Activated naive CD8-positive, alpha-beta T cell treated with anti-CD3 and anti-CD28 coated beads, Interleukin-2, amount 50 U/mL, for 24 hours (primary cell): Measurements from ENCODE around the gene GALNT18.
A peak's percentile ranks its signal among the peaks of the same experiment; 100 is the strongest.

Experiments used
- ATAC-seq: fragments of 150-1000 bp; cut with Tn5 transposase; one replicate; pipeline ENCODE4 v1.10.0; 2021
- DNase-seq: peaks from one replicate; pipeline ENCODE4 v3.0.0; 2021
- H3K27ac Mint-ChIP-seq: one replicate; pipeline ENCODE4 v1.8.0; 2021; ENCODE audit warnings: mild to moderate bottlenecking, mixed read lengths
- H3K27me3 Mint-ChIP-seq: one replicate; pipeline ENCODE4 v1.8.0; 2021; ENCODE audit warnings: mixed read lengths
- H3K36me3 Mint-ChIP-seq: one replicate; pipeline ENCODE4 v1.8.0; 2021; ENCODE audit warnings: low read depth, mixed read lengths
- H3K4me1 Mint-ChIP-seq: one replicate; pipeline ENCODE4 v1.8.0; 2021; ENCODE audit warnings: mixed read lengths
- H3K4me3 Mint-ChIP-seq: one replicate; pipeline ENCODE4 v1.8.0; 2021; ENCODE audit warnings: mild to moderate bottlenecking, moderate library complexity, mixed read lengths
- H3K9me3 Mint-ChIP-seq: one replicate; pipeline ENCODE4 v1.8.0; 2021; ENCODE audit warnings: mixed read lengths

GALNT18 gene

DNA sequence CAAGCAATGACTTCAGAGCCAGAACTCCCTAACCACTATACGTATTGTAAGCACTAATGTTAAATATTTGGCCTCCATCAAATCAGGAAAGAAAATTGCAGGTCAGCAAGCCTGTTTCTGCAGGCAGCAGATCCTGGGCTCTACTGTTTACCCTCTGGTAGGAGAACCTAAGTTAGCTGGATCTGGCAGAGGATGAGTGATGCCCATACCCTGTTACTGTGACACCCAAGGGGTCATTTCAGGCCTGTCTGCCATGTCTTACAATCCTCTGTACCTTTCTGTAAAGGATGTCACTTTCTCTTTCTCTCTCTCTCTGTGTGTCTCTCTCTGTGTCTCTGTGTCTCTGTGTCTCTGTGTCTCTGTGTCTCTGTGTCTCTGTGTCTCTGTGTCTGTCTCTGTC, 375.6 kb downstream of the GALNT18 start:
- Mint-ChIP-seq H3K4me3 (no peak overlapping the region), H3K4me1 (peaks cover 16% of the 10 kb centered on the region), H3K36me3 (no peaks in the 10 kb centered on the region), H3K27me3 (peaks cover 3% of the 10 kb centered on the region), H3K9me3 (peaks cover 11% of the 10 kb centered on the region), H3K27ac (no peak overlapping the region)
- ATAC-seq (no peak), DNase-seq (no peak)

- Mint-ChIP-seq H3K27ac (no peak overlapping the region), H3K4me1 (peaks cover 16% of the 10 kb centered on the region), H3K9me3 (peaks cover 14% of the 10 kb centered on the region), H3K4me3 (no peak overlapping the region), H3K27me3 (peaks cover 3% of the 10 kb centered on the region), H3K36me3 (no peaks in the 10 kb centered on the region)
- DNase-seq = no peak
- no peak for ATAC-seq
Observed at GRCh38 chr11:11245453-11245852, 376.4 kb downstream of the GALNT18 start.

GRCh38 chr11:11244470-11245080, 377.2 kb downstream of the GALNT18 start:
- Mint-ChIP-seq H3K4me1 (peaks cover 16% of the 10 kb centered on the region), H3K4me3 (no peak overlapping the region), H3K9me3 (peaks cover 14% of the 10 kb centered on the region), H3K27me3 (peaks cover 3% of the 10 kb centered on the region), H3K27ac (no peak overlapping the region), H3K36me3 (no peaks in the 10 kb centered on the region)
- ATAC-seq (no peak), DNase-seq (no peak)

GRCh38 chr11:11243590-11244469, 378.0 kb downstream of the GALNT18 start:
- DNase-seq (peak; percentile 22), ATAC-seq (no peak)
- Mint-ChIP-seq H3K27ac (no peak overlapping the region), H3K27me3 (peaks cover 3% of the 10 kb centered on the region), H3K36me3 (no peaks in the 10 kb centered on the region), H3K4me1 (peaks cover 16% of the 10 kb centered on the region), H3K4me3 (no peak overlapping the region), H3K9me3 (peaks cover 14% of the 10 kb centered on the region)

- no peak overlapping the region for H3K4me3 Mint-ChIP-seq
- no peak overlapping the region for H3K27ac Mint-ChIP-seq
- peaks cover 14% of the 10 kb centered on the region for H3K9me3 Mint-ChIP-seq
- DNase-seq (no peak), ATAC-seq (no peak)
- H3K27me3 Mint-ChIP-seq = peaks cover 3% of the 10 kb centered on the region
- peaks cover 16% of the 10 kb centered on the region for H3K4me1 Mint-ChIP-seq
- H3K36me3 Mint-ChIP-seq = no peaks in the 10 kb centered on the region
Observed at GRCh38 chr11:11243209-11243589, 378.6 kb downstream of the GALNT18 start.

DNA sequence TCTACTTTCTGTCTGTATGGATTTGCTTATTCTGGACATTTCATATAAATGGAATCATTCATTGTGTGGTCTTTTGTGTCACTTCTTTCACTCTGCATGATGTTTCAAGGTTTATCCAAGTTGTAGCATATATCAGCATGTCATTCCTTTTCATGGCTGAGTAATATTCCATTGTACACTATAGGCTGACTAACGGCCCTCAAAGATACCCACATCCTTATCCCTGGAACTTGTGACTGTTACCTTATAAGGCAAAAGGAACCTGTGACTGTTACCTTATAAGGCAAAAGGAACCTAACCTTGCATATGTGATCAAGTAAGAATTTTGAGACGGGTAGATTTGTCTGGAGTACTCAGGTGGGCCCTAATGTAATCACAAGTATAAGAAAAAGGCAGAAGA, 380.5 kb downstream of the GALNT18 start:
- Mint-ChIP-seq H3K27me3 (no peaks in the 10 kb centered on the region), H3K36me3 (no peaks in the 10 kb centered on the region), H3K27ac (no peak overlapping the region)

DNA sequence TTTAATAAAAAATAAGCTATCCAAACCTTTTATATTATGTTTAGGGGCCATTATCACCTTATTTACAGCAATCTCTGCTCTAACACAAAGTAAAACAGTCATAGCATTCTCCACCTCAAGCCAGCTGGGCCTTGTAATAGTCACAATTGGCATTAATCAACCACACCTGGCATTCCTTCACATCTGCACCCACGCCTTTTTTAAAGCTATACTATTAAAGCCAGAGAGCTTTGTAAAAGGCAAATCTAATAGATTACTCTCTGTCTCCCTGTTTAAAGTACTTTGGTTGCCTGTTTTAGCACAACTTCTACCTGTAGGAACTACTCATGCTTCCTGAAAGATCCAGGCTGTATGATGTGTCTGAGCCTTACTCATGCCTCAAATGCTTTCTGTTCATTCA, 381.8 kb downstream of the GALNT18 start:
- H3K9me3 Mint-ChIP-seq = peaks cover 4% of the 10 kb centered on the region
- no peak overlapping the region for H3K27ac Mint-ChIP-seq
- no peaks in the 10 kb centered on the region for H3K27me3 Mint-ChIP-seq
- H3K4me1 Mint-ChIP-seq = peaks cover 16% of the 10 kb centered on the region
- no peak overlapping the region for H3K4me3 Mint-ChIP-seq
- ATAC-seq (no peak), DNase-seq (no peak)
- H3K36me3 Mint-ChIP-seq = no peaks in the 10 kb centered on the region

More for the DNA sequence above, 380.5 kb downstream of the GALNT18 start:
- Mint-ChIP-seq H3K4me3 (no peak overlapping the region), H3K4me1 (peaks cover 16% of the 10 kb centered on the region), H3K9me3 (peaks cover 4% of the 10 kb centered on the region)
- DNase-seq (no peak), ATAC-seq (no peak)

DNA sequence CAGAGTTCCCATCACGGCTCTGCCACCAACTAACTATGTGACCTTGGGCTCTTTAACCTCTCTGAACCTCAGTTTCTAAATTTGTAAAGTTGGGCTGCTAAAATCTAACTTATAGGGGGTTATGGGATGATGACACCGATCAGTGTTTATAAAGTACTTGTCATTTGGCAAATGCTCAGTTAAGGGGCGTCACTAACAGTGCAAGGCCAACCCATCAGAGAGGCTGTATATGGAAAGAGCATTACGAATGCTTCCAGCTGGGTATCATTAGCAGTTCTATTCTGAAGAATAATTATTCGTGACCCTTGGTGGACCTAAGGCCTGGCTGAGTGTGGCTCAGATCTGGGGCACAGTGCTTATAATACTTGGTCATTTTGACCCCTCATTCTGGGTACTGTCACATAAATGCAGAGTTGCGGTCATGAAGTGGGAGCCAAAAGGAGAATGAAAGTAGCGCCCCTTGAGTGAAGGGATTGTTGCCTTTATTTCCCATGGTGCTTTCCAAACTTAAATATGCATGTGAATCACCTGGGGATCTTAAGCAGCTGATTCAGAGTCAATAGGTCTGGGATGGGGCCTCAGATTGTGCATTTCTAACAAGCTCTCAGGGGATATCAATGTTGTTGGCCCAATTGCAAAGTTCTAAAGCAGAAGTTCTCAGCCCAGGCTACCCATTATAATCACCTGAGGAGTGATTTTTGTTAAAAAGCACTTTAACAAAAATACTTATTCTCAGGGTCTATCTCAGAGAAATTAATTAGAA, 384.6 kb downstream of the GALNT18 start:
- no peak overlapping the region for H3K4me3 Mint-ChIP-seq

DNA sequence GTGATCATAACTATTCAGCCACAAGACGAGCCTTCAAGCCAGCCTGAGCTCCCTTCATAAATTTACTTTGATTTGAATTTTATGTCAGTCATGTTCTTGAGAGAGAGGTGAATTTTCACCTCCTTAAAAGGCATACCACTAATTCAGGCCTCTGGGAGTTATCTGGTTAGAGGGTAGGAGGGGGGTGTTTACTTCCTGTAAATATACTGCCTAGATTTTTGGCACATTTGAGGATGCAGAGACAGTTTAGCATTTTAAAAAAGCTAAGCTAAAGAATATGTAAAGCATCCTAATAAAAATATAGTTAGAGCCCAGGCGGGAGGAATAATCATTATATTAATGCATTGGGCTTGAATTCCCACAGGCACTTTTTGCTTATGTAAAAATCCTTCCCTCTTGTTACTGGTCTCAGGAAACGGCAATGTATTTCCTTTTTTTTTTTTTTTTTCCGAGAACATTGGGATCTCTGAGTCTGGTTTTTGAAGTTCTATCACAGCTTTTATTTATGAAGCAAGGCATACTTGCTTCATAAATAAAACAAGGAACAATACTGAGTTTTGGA, 385.2 kb downstream of the GALNT18 start:
- peaks cover 2% of the 10 kb centered on the region for H3K27me3 Mint-ChIP-seq
- no peak overlapping the region for H3K4me3 Mint-ChIP-seq
- no peaks in the 10 kb centered on the region for H3K36me3 Mint-ChIP-seq
- no peak overlapping the region for H3K27ac Mint-ChIP-seq
- peaks cover 4% of the 10 kb centered on the region for H3K9me3 Mint-ChIP-seq
- no peak for ATAC-seq
- H3K4me1 Mint-ChIP-seq = no peaks in the 10 kb centered on the region
- DNase-seq = no peak

More for the DNA sequence above, 384.6 kb downstream of the GALNT18 start:
- Mint-ChIP-seq H3K4me1 (no peaks in the 10 kb centered on the region), H3K9me3 (peaks cover 4% of the 10 kb centered on the region), H3K27ac (no peak overlapping the region), H3K27me3 (peaks cover 2% of the 10 kb centered on the region), H3K36me3 (no peaks in the 10 kb centered on the region)
- DNase-seq = no peak
- no peak for ATAC-seq

DNA sequence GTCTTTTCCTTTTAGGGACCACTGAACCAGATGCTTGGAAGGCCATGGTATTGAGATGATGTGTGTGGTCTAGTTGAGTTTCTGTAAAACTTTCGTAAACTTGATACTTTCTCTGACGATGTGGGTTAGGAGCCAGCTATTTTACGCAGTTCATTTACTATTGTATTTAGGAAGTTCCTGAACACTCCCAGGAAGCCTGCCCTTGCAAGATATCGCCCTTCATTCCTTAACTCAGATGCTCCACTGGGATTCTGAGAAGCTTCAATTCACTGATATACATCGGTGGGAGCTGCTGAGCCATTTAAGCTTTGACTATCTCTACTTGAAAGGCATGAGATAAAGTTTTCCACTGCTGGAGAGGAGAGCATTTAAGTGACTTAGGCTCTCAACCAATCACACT, 390.0 kb downstream of the GALNT18 start:
- Mint-ChIP-seq H3K27ac (no peak overlapping the region), H3K4me3 (no peak overlapping the region), H3K27me3 (peaks cover 5% of the 10 kb centered on the region), H3K4me1 (no peaks in the 10 kb centered on the region), H3K36me3 (no peaks in the 10 kb centered on the region), H3K9me3 (no peaks in the 10 kb centered on the region)
- ATAC-seq (no peak), DNase-seq (no peak)

- H3K4me3 Mint-ChIP-seq = no peak overlapping the region
- H3K27ac Mint-ChIP-seq = no peak overlapping the region
- peaks cover 5% of the 10 kb centered on the region for H3K27me3 Mint-ChIP-seq
- no peaks in the 10 kb centered on the region for H3K9me3 Mint-ChIP-seq
- peak; percentile 27 for DNase-seq
- no peak for ATAC-seq
- H3K4me1 Mint-ChIP-seq = no peaks in the 10 kb centered on the region
- no peaks in the 10 kb centered on the region for H3K36me3 Mint-ChIP-seq
Observed at GRCh38 chr11:11230802-11231562, 390.8 kb downstream of the GALNT18 start.

DNA sequence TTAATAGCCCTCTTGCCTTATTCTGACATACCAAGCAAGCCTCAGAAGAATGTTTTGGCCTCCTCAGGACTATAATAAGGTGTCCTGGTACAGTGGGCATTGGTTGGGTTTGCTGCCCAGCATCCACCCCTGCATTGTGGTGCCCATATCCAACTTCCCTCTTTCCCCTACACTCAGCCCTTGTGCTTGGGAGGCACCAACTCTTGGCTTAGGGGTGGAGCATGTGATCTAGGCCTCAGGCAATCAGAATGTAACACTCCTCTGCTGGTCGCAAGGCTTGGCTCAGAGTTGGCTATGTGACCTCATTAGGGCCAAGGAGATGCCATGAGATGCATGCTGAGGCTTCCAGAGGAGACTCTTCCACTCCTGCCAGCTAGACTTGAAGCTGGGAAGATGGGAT, 391.7 kb downstream of the GALNT18 start:
- Mint-ChIP-seq H3K27me3 (peaks cover 5% of the 10 kb centered on the region), H3K9me3 (no peaks in the 10 kb centered on the region), H3K27ac (no peak overlapping the region), H3K36me3 (no peaks in the 10 kb centered on the region), H3K4me1 (no peaks in the 10 kb centered on the region), H3K4me3 (no peak overlapping the region)
- DNase-seq (no peak), ATAC-seq (no peak)

GRCh38 chr11:11229647-11230046, 392.2 kb downstream of the GALNT18 start:
- Mint-ChIP-seq H3K27ac (no peak overlapping the region), H3K4me1 (no peaks in the 10 kb centered on the region), H3K27me3 (peaks cover 5% of the 10 kb centered on the region), H3K9me3 (no peaks in the 10 kb centered on the region), H3K4me3 (no peak overlapping the region), H3K36me3 (no peaks in the 10 kb centered on the region)
- ATAC-seq = peak; percentile 48
- DNase-seq = no peak
